ENCODE results near the gene RGS3. TPM values are rescaled to one million over a fixed set of nuclear protein-coding genes. Genes with fewer than 3 reads are reported as not detected.

The RGS3 gene
- total and polyA plus RNA-seq, 10 of the 15 experiments (the other 5 are each of a cell fraction or from before 2014, with no cell fraction given) = 2.9 to 138 (median 28.8) TPM

- no peak overlapping the region for H3K4me2 ChIP-seq (ENCODE audit: control insufficient read depth, insufficient read depth)
- POLR2A ChIA-PET = no interaction called here
- H2AFZ ChIP-seq (ENCODE audit: control insufficient read depth, low read depth, low read length) = no peak overlapping the region
- TF ChIP-seq HSF1 (IDR thresholded peaks at IDR 0.05; ENCODE audit: low read depth, low read length) (no peak), HDAC2 (IDR thresholded peaks at IDR 0.05) (no peak), MTA3 (IDR thresholded peaks at IDR 0.05; ENCODE audit: borderline replicate concordance, low read length) (no peak), HDAC6 (IDR thresholded peaks at IDR 0.05; ENCODE audit: unreplicated experiment) (no peak), SMAD5 (IDR thresholded peaks at IDR 0.05; ENCODE audit: low read depth) (no peak), SUZ12 (IDR thresholded peaks at IDR 0.05; ENCODE audit: unreplicated experiment) (no peak), NRF1 (conservative IDR thresholded peaks at IDR 0.05; ENCODE audit: low read depth, low read length) (no peak), ZSCAN29 (IDR thresholded peaks at IDR 0.05) (no peak), E2F8 (IDR thresholded peaks at IDR 0.05; ENCODE audit: low read depth, partially characterized antibody) (no peak), ELK1 (IDR thresholded peaks at IDR 0.05; ENCODE audit: low read depth, low read length) (no peak), GABPA (IDR thresholded peaks at IDR 0.05; ENCODE audit: low read depth) (no peak), BCLAF1 (IDR thresholded peaks at IDR 0.05) (no peak), MEF2A (IDR thresholded peaks at IDR 0.05; ENCODE audit: insufficient read depth, low read depth, low read length) (no peak), SREBF2 (IDR thresholded peaks at IDR 0.05; ENCODE audit: low read length) (no peak), KAT2A (conservative IDR thresholded peaks at IDR 0.05; ENCODE audit: control insufficient read depth, low read depth, low read length) (no peak), BRCA1 (IDR thresholded peaks at IDR 0.05; ENCODE audit: low read depth, low read length) (no peak), RUNX3 (IDR thresholded peaks at IDR 0.05; ENCODE audit: low read length) (no peak), ZNF207 (IDR thresholded peaks at IDR 0.05; ENCODE audit: borderline replicate concordance) (no peak)
These were observed 693 bp upstream of the RGS3 start for GRCh38 chr9:113462781-113463286.

More at GRCh38 chr9:113462781-113463286, 693 bp upstream of the RGS3 start:
- no peak overlapping the region for H3K27ac ChIP-seq (ENCODE audit: control insufficient read depth, insufficient read depth)
- intact Hi-C loops (cut with micrococcal nuclease; ENCODE audit: unreplicated experiment) (no loop called here), in situ Hi-C loops (cut with MboI) (loop anchor here (25.0 kb wide), 1 partner anchor 574 kb away; no protein-coding TSS in a partner anchor)
- H4K20me1 ChIP-seq (ENCODE audit: control insufficient read depth, insufficient read depth) = no peaks in the 10 kb centered on the region
- no peak for FAIRE-seq
- SMC1A ChIA-PET (ENCODE audit: uncharacterized antibody, unreplicated experiment) = interaction anchor here (1.0 to 2.3 kb wide), 5 partner anchors 8 to 129 kb away, joined by 3 to 7 read pairs (median 3); no protein-coding TSS in a partner anchor
- H3K4me3 ChIP-seq = no peak overlapping the region
- no peak for DNase-seq (ENCODE audit: low read depth, low spot score)
- H3K9me3 ChIP-seq (replicated peaks; ENCODE audit: control insufficient read depth, insufficient read depth, low read length) = no peaks in the 10 kb centered on the region; the same call in 1 of the 3 replicates
- CTCF ChIA-PET = no interaction called here
- no peaks in the 10 kb centered on the region for H3K79me2 ChIP-seq (ENCODE audit: control insufficient read depth, insufficient read depth, low read length)
- RAD21 ChIA-PET (ENCODE audit: unreplicated experiment) = no interaction called here
- no peaks in the 10 kb centered on the region for H3K27me3 ChIP-seq (replicated peaks in 1 of 2; ENCODE audit: control insufficient read depth in 2 of 2, insufficient read depth in 2 of 2, low read length in 1 of 2)
- no peaks in the 10 kb centered on the region for H3K36me3 ChIP-seq (ENCODE audit: control insufficient read depth in 2 of 2, insufficient read depth in 2 of 2, low read length in 1 of 2)
- no peak overlapping the region for H3K9ac ChIP-seq (ENCODE audit: control insufficient read depth, insufficient read depth, low read length)
- ATAC-seq = no peak
- 38% methylated on average over 11 of the region's 11 CpGs for WGBS (ENCODE audit: insufficient coverage, insufficient replicate concordance, low lambda C conversion rate, missing lambda C conversion rate)
- no TSS peak for BruUV-seq (replicated peaks)
- no peaks in the 10 kb centered on the region for H3K4me1 ChIP-seq (ENCODE audit: control insufficient read depth, insufficient read depth, low read length)

All from GM12878 (cell line).